Posterior vena cava (tissue), 2 donors: ENCODE measurements around the gene UBE3B. TPM values are rescaled to one million over a fixed set of nuclear protein-coding genes. Genes with fewer than 3 reads are reported as not detected.

ENCODE experiments used
- DNase-seq: peaks from one replicate; pipeline ENCODE4 v3.0.0-alpha.2; 2020; ENCODE audit warnings: low spot score
- intact Hi-C, 2 donors: fragments of 100-400 bp; cut with DNase I; formaldehyde crosslinking; loops; one replicate each; pipeline versions ENCODE4 v1.14.1 to v1.14.2; 2022 to 2023
- total RNA-seq, 2 donors: library from RNA; stranded (reverse); fragmentation: NEBNext Ultra II Directional; extraction: Animal tissue kit (Norgen Biotek cat#: 25700); gene quantifications; one replicate each; pipeline ENCODE4 v1.2.1, GENCODE V29; 2021
- donor health status: DM: yes; HTN: yes; CAD: no.
- donor health status: DM: yes; HTN: yes; CAD: no.

Gene UBE3B
- total RNA-seq, 2 donors from 2014 or later: 29.5 to 34.9 TPM

DNA sequence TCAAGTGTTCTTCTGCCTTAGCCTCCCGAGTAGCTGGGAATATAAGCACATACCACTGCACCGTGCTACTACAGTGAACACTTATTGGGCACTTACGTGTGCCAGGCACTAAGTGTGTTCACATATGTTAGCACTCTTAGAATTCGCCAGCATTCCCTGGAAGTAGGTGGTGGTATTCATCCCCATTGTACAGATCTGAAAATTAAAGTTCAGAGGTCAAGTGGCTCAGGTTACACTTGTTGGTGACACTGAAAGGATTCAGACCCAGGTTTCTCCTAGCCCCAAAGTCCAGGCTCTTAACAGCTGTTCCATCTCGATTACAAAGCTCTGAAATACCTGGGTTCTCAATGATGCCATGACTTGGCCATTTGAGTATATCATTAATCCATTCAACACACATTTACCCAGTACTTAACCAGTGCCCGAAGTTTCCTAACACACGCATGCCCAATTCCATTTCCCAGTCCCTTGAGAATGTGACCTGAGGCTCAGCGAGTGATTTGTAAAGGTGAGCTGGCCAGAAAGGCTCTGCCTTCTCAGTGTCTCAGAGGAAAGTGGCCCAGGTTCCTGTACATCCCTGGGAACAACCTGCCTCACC, 101.0 kb downstream of the UBE3B start:
- no peak for DNase-seq
- intact Hi-C loops: no loop called here

DNA sequence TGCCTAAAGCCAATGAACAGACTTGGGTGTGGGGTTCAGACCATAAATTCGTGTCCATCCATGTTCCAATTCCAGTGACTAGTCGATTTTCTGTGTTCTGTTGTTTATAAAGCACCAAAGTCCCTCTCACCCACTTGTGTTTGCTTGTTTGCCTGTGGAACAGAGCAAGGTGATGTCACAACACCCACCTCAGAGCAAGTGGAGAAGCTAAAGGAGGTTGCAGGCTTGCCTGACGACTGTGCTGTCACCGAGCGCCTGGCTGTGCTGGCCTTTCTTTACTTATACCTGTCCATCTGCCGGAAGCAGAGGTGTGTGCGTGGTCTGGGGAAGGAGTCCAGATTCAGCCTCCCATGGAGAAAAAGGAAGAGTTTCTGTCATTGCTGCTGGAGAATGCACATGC, 102.2 kb downstream of the UBE3B start:
- DNase-seq: no peak
- intact Hi-C loops: no loop called here

DNA sequence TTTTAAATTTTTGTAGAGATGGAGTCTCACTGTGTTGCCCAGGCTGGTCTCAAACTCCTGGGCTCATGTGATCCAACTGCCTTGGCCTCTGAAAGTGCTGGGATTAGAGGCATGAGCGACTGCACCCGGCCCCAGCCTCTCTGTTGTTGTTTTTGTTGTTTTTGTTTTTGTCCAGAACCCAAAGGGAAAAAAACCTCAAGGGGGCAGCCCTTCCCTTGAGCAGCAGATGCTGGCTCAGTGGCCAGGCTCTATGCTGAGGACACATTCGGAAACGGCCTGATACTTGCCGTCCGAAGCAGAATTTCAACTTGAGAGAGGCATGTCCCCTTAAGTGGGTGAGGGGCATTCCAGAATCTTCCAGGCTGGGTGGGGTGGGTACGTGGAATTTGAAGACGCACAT, 102.8 kb downstream of the UBE3B start:
- intact Hi-C loops: no loop called here

DNA sequence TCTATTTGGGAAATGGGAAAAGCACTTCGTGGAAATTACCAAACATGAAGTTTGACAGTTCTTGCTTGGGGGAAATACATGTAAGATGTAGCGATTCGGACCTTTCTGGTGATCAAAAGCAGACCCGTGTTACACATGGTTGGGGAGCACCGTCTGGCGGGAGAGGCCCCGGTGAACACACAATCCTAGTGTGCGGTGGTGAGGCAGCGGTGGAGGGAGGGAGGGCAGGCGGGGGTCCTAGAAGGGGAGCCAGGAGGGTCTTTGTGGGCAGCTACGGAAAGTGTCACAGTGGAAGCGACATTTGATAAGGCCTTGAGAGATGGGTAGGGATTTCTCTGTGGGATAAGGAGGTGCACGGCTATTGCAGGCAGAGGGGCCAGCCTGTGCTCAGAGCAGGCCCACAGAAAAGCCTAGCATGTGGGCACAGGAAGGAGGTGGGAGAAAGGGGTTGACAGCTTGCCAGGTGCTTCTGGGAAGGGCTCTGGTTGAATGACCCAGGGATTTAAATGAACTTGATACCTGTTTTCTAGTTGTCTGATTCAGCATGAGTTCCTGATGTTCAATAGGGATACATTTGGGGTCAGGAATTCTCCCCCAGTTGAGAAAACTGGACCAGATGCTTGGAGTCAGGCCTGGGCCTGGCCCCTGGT, 103.4 kb downstream of the UBE3B start:
- intact Hi-C loops: no loop called here
- DNase-seq: no peak

More for the DNA sequence above, 102.8 kb downstream of the UBE3B start:
- no peak for DNase-seq

DNA sequence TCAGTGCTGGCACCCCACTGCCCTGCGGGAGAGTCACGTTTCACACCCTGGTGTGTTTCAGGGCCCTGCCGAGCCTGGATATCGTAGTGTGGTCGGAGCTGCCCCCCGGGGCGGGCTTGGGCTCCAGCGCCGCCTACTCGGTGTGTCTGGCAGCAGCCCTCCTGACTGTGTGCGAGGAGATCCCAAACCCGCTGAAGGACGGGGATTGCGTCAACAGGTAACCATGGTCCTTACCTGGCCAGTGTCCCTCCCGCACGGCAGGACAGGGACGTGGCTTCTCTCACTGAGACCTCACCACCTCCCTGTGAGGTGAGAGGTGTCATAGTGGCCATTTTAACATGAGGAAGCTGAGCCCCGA, 103.9 kb downstream of the UBE3B start:
- intact Hi-C loops: no loop called here
- DNase-seq: no peak

DNA sequence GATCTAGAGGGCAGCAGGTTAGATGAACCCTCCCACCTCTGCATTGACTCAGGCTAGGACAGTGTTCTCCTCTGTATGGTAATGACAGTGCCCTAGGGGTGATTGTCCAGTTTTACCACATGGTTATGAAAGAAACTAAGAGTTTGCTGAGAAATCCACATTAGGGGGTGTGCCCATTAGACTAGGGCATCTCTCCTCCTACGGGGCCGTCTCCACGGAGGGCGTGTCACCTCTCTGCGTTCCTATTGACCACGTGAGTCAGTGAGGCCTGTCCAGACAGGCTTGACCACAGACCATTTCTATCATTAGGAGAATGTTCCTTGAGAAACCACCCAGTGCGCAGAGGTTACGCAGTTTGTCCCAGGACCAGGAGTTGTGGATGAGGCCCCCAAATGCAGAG, 104.4 kb downstream of the UBE3B start:
- DNase-seq: no peak

DNA sequence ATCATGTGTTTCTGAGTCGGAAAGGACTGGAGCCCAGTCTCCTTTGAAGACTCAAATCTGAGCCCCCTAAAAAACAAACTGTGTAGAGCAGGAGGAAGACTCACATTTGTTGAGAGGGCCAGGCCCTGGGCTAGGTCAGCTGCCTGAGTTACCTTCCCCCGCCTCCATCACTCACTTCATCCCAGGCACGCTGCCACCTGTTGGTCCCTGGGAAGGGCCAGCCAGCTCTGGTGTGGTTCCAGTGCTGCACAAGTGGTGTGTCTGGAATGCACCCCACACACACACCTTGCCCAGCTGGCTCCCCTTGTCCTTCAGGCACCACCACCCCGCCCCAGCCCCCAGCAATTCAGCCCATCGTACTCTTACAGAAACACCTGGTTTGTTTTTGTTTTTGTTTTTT, 105.2 kb downstream of the UBE3B start:
- no peak for DNase-seq
- intact Hi-C loops: no loop called here

More for the DNA sequence above, 104.4 kb downstream of the UBE3B start:
- intact Hi-C loops: no loop called here

DNA sequence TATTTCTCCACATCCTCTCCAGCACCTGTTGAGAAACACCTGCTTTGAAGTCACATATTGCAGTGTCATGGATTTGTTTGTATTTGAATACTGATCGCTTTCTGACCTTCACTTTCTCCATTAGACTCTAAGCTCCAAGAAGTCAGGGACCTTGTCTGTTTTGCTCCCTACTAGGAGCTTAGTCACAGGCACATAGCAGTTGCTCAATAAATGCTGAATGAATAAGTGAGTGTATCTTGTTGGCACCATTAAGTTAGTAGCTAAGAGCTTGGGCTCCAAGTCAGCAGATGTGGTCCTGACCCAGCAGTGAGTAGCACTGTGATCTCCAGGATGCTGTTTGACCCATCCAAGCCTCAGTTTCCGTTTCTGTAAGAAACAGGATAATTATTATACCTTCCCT, 106.3 kb downstream of the UBE3B start:
- intact Hi-C loops: no loop called here
- no peak for DNase-seq

Other genes starting within 250 kb of the UBE3B start
- not detected for gene FOXN4, start 168.3 kb upstream of the UBE3B start, total RNA-seq
- gene MYO1H, start 129.7 kb upstream of the UBE3B start, total RNA-seq: not detected
- 100 to 1,000 TPM; 136 to 138 TPM for gene KCTD10, start 334 bp upstream of the UBE3B start, total RNA-seq
- 10 to 100 TPM; 17.9 to 20.0 TPM for gene MMAB, start 95.9 kb downstream of the UBE3B start, total RNA-seq
- gene MVK, start 96.2 kb downstream of the UBE3B start, total RNA-seq: 1 to 10 TPM; 9.1 TPM
- under 1 TPM; 0.62 to 0.79 TPM for gene FAM222A, start 236.2 kb downstream of the UBE3B start, total RNA-seq